DND-41 (cell line): Measurements from ENCODE around the gene PDZD4.

Source experiments
- ATAC-seq: fragments of 200-7000 bp; cut with Tn5 transposase; 3 replicates; pipeline ENCODE4 v1.9.1; 2021; ENCODE audit warnings: low read depth; ENCODE audit not compliant: insufficient read depth
- DNase-seq: peaks from one replicate; pipeline ENCODE4 v3.0.0-alpha.2; 2020
- H2AFZ ChIP-seq: 2 replicates; pipeline ENCODE4 v1.6.0; 2012; ENCODE audit warnings: low read depth, low read length
- H3K27ac ChIP-seq: 2 replicates; pipeline ENCODE4 v1.5.1; 2012; ENCODE audit warnings: low read length, inconsistent platforms
- H3K27me3 ChIP-seq: fragments of 200-600 bp; sonication (generic); 2 replicates; pipeline ENCODE4 v1.6.0; 2012; ENCODE audit warnings: low read length, mild to moderate bottlenecking, inconsistent platforms; ENCODE audit not compliant: insufficient read depth, poor library complexity
- H3K36me3 ChIP-seq: 2 replicates; pipeline ENCODE4 v1.5.1; 2012; ENCODE audit warnings: low read length, inconsistent platforms; ENCODE audit not compliant: insufficient read depth
- H3K4me1 ChIP-seq: 2 replicates; pipeline ENCODE4 v1.5.1; 2012; ENCODE audit warnings: mild to moderate bottlenecking, low read length; ENCODE audit not compliant: insufficient read depth
- H3K4me2 ChIP-seq: 2 replicates; pipeline ENCODE4 v1.6.0; 2012; ENCODE audit warnings: mild to moderate bottlenecking, moderate library complexity, low read length, inconsistent platforms; ENCODE audit not compliant: insufficient read depth
- H3K4me3 ChIP-seq, 2 experiments: fragments of 200-600 bp in 1 of 2; shearing (Covaris generic) in 1 of 2; 2 replicates each; pipeline ENCODE4 v1.5.1; 2012 to 2016; ENCODE audit warnings: inconsistent platforms in 2 of 2, low read length in 2 of 2, mild to moderate bottlenecking in 2 of 2, low read depth in 1 of 2, moderate library complexity in 1 of 2
- H3K79me2 ChIP-seq: 2 replicates; pipeline ENCODE4 v1.6.0; 2012; ENCODE audit warnings: low read length, inconsistent platforms; ENCODE audit not compliant: insufficient read depth
- H3K9ac ChIP-seq: 2 replicates; pipeline ENCODE4 v1.6.0; 2012; ENCODE audit warnings: low read depth, mild to moderate bottlenecking, inconsistent platforms, low read length, moderate library complexity
- H3K9me3 ChIP-seq: 2 replicates; pipeline ENCODE4 v1.5.1; 2012; ENCODE audit warnings: low read length, moderate library complexity, mild to moderate bottlenecking, inconsistent platforms; ENCODE audit not compliant: insufficient read depth, severe bottlenecking
- H4K20me1 ChIP-seq: 2 replicates; pipeline ENCODE4 v1.6.0; 2012; ENCODE audit warnings: low read length; ENCODE audit not compliant: insufficient read depth
- CTCF ChIP-seq: IDR thresholded peaks from 2 replicates; pipeline ENCODE4 v1.5.1; 2012; ENCODE audit warnings: borderline replicate concordance, low read length, moderate library complexity, mild to moderate bottlenecking; ENCODE audit not compliant: poor library complexity, severe bottlenecking; ENCODE audit errors: extremely low read depth
- EZH2 ChIP-seq: IDR thresholded peaks from 3 replicates; pipeline ENCODE4 v1.6.1; 2012; ENCODE audit warnings: borderline replicate concordance, low read depth, mild to moderate bottlenecking, moderate library complexity, low read length, inconsistent platforms; ENCODE audit not compliant: severe bottlenecking

The PDZD4 gene

GRCh38 chrX:153770601-153771414 is 59.5 kb downstream of the PDZD4 start:
- Histone ChIP-seq H3K9ac (no peak overlapping the region), H3K36me3 (no peaks in the 10 kb centered on the region), H3K27me3 (no peaks in the 10 kb centered on the region), H4K20me1 (no peaks in the 10 kb centered on the region), H3K9me3 (no peaks in the 10 kb centered on the region), H3K4me3 (no peak overlapping the region), H2AFZ (no peak overlapping the region), H3K4me1 (peaks cover 16% of the 10 kb centered on the region), H3K27ac (no peak overlapping the region), H3K4me2 (no peak overlapping the region), H3K79me2 (no peaks in the 10 kb centered on the region)
- DNase-seq (no peak), ATAC-seq (no peak)
- TF ChIP-seq EZH2 (no peak), CTCF (no peak)

GRCh38 chrX:153769865-153770600 is 60.3 kb downstream of the PDZD4 start:
- DNase-seq = no peak
- no peak overlapping the region for H3K4me3 ChIP-seq
- H3K4me1 ChIP-seq = peaks cover 20% of the 10 kb centered on the region
- ATAC-seq = no peak
- H3K9ac ChIP-seq = no peak overlapping the region
- H4K20me1 ChIP-seq = no peaks in the 10 kb centered on the region
- H3K9me3 ChIP-seq = no peaks in the 10 kb centered on the region
- no peaks in the 10 kb centered on the region for H3K27me3 ChIP-seq
- H3K4me2 ChIP-seq = no peak overlapping the region
- H3K79me2 ChIP-seq = no peaks in the 10 kb centered on the region
- H2AFZ ChIP-seq = no peak overlapping the region
- no peak for TF ChIP-seq CTCF
- TF ChIP-seq EZH2 = no peak
- H3K27ac ChIP-seq = no peak overlapping the region
- H3K36me3 ChIP-seq = no peaks in the 10 kb centered on the region

GRCh38 chrX:153769158-153769864 is 61.0 kb downstream of the PDZD4 start:
- H3K4me1 ChIP-seq = peaks cover 20% of the 10 kb centered on the region
- no peaks in the 10 kb centered on the region for H3K36me3 ChIP-seq
- no peaks in the 10 kb centered on the region for H3K27me3 ChIP-seq
- H3K27ac ChIP-seq = no peak overlapping the region
- no peak overlapping the region for H2AFZ ChIP-seq
- no peak overlapping the region for H3K9ac ChIP-seq
- H3K79me2 ChIP-seq = no peaks in the 10 kb centered on the region
- H3K4me3 ChIP-seq = no peak overlapping the region
- DNase-seq (no peak), ATAC-seq (no peak)
- TF ChIP-seq CTCF (no peak), EZH2 (no peak)
- no peaks in the 10 kb centered on the region for H4K20me1 ChIP-seq
- no peak overlapping the region for H3K4me2 ChIP-seq
- H3K9me3 ChIP-seq = no peaks in the 10 kb centered on the region
